OCI-M1 (cell line): ENCODE data around the gene VOPP1.
"Not testable (repeated sequence)": the region's sequence is repeated elsewhere in the genome, so short reads cannot be mapped to it uniquely, and the experiment has no call there.

Source experiments
- DNase-seq: peaks from one replicate; lab custom pipeline; 2025; lab: John Stamatoyannopoulos, UW

VOPP1 gene

DNA sequence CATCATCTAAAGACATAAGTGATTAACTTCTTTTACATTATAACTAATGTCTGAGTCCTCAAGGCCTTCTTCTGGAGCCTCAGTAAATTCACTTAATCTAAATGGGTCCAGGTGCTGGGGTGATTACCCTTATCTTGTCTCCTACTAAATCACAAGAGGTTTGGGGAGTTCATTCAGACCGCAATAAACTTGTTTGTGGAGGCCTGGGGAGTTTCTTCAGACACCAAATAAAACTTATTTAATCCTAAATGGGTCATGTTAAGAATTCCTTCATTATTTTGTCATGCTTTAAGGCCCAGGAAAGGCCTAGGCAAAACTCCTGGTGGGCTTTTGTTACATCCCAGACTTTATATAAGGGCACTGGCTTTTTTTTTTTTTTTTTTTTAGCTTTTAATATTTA is 62.1 kb downstream of the VOPP1 start:
- not testable (repeated sequence) for DNase-seq

GRCh38 chr7:55509322-55509721 is 63.0 kb downstream of the VOPP1 start:
- no peak for DNase-seq

DNA sequence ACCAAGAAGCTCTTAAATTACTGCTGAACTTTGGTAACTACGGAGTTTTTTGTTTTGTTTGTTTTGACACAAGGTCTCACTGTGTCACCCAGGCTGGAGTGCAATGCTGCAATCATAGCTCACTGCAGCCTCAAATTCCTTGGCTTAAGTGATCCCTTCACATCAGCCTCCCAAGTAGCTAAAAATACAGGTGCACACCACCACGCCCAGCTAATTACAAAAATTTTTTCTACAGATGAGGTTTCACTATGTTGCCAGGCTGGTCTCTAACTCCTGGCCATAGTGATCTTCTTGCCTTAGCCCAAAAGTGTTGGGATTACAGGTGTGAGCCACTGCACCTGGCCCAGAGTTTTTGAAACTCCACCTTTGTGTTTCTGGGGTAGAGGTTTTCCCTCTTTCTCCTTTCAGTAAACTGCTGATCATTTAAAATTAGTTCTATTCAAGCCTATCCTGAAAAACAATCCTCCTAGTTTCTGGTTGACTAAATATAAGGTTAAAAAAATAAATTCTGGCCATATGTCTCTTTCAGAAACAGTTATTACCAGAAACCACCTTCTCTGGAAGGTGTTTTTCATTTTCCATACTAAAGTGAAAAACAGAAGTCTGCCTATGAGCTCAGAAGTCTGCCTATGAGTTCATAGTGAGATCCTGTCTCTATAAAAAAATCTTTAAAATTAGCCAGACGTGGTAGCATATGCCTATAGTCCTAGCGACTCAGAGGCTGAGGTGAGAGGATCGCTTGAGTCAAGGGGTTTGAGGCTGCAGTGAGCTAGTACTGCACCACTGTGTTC is 63.9 kb downstream of the VOPP1 start:
- no peak for DNase-seq

- no peak for DNase-seq
These were observed 64.6 kb downstream of the VOPP1 start for GRCh38 chr7:55507743-55508142.

GRCh38 chr7:55504967-55505658 is 67.2 kb downstream of the VOPP1 start:
- no peak for DNase-seq

- no peak for DNase-seq
These were observed 68.0 kb downstream of the VOPP1 start for GRCh38 chr7:55504093-55504859.

DNA sequence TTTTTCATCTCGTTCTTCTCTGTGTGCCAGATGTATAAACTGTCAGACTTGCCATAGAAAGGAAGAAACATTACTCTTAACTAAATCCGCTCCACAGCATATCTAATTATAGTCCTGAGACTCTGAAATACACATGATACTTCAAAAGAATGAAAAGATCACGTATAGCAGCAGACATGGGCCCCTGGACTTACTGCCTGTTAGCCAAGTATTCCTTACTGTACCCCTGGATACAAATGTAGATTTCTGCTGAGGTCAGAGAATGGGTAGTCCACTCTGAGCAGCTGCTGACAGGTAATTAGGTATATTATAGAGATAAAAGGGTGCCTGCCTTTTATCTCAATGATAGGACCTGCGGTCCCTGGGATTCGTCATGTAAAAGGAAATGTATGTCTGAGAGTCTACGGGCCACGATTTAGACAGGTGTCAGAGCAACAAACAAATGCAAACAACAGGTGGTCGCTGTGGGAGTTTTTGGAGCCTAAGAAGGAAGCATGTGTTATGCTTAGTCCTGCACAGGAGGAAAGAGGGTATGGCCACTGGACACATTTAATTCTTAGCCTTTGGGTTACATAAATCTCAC is 69.4 kb downstream of the VOPP1 start:
- no peak for DNase-seq

GRCh38 chr7:55502124-55502857 is 70.0 kb downstream of the VOPP1 start:
- DNase-seq, result no peak

- DNase-seq, result no peak
These were observed 70.7 kb downstream of the VOPP1 start for GRCh38 chr7:55501611-55502010.

DNA sequence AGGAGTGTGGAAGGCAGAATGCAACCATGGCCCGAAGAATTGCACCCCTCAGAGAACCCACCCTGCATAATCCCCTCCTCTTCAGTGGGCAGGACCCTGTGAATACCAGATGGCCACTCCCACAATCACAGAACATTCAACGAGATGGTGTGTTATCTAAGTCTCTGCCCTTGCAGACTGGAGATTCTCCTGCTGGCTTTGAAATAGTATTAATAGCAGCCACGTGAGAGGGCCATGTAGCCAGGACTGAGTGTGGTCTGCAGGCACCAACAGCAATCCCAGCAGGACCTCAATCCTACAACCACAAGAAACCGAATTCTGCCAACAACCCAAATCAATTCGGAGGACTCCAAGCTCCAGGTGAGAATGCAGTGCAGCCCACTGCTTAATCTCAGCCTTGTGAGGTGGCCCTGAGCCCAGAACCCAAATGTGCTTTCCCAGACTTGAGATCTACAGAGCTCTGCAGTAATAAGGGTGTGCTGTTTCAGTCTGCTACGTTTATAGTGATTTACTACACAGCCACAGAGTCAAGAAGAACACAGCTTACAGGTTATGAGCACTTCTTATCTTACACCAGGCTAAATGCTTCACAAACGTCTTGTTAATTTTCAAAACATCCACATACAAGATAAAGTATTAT is 72.1 kb downstream of the VOPP1 start:
- no peak for DNase-seq

GRCh38 chr7:55499591-55499990 is 72.7 kb downstream of the VOPP1 start:
- no peak for DNase-seq

- DNase-seq, result no peak
These were observed 73.5 kb downstream of the VOPP1 start for GRCh38 chr7:55498770-55499169.

DNA sequence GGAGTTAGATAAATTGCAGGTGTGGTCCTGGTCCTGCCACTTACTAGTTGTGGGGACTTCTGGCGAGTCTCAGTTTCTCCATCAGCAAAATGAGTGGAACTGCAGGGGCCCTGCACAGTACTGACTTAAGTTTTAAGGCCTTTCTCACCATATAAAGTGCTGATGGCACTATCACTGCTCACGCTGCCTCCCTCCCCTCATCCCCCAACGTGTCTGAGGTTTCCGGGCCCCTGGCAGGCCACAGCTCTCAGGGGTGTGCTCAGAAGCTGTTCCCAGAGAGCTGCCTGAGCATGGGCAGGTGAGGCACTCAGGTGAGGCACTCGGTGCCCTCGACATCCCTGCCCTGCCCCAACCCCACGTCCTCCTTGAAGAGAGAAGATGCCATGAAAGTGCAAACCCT is 74.2 kb downstream of the VOPP1 start:
- DNase-seq, result no peak

DNA sequence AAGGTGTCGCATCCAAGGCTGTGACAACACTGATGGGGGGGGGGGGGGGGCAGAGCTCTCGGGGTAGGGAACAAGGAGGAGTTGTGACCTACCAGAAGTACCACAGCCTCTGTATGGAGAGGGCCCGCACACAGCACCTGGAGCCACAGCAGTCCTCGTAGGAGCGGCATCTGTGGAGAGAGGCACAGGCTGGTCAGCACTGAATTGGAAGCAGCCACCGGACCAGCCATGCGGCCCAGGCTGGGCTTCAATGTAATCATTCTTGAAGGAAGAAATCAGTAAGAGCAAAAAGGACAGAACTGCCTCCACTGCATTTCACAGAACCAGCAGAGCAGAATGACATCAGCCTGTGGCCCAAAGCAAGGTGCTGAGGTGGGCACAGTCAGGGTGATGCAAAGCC is 74.8 kb downstream of the VOPP1 start:
- no peak for DNase-seq

- DNase-seq, result no peak
These were observed 75.4 kb downstream of the VOPP1 start for GRCh38 chr7:55496906-55497305.

DNA sequence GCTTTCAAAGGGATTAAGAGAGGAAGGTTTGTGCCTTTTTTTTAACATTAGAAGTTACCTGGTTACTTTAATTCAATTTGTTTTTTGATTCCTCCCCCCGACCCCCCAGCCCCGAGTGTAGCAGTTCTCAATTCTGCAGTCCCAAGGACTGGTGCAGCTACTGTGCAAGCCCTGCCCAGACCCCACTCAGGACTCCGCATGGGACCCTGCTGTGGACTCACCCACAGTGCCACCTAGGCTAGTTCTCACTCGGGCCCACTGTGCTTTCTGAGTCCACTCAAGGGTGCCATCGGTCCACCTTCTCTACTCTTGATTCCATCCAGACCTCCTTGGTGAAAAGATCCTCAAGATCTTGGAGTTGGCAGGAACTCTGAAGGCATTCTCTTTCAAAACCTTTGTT is 77.4 kb downstream of the VOPP1 start:
- no peak for DNase-seq

- DNase-seq, result no peak
These were observed 78.9 kb downstream of the VOPP1 start for GRCh38 chr7:55493408-55493807.

GRCh38 chr7:55491346-55491745 is 81.0 kb downstream of the VOPP1 start:
- DNase-seq, result no peak

DNA sequence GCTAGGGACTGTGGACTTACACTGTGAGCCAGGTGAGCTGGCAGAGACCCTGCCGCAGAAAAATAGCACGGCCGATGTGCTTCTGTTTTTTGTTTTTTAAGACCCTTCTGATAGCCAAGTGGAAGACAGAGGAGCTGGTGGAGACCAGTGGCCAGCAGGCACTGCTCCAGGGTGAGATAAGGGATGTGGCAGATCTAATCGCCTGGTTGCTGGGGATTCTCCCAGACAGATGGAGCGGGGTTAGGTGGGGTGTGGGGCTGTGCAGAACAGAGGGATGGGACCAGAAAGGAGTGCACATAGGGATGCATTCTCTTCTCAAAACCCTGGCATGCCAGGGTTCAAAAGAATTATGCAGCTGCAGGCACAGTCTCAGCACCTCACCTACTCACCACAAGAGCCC is 82.2 kb downstream of the VOPP1 start:
- DNase-seq, result no peak

DNA sequence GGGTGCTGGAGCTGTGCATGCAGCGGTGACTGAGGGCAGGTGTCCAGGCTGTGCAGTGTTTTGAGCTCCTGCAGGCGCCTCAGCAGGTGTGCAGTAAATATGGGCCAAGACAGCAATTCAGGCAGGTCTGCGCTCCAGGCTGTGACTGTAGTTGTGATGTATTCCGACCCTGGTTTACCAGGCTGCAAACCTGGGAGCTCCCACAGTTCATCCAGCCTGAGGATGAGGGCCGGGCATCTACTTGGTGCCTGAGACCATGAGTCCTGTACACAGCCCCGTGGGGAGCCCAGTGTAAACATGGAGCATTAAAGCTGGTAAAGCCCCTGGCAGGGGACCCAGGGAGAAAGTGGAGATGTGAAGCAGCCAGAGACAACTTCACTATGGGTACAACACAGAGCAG is 82.8 kb downstream of the VOPP1 start:
- DNase-seq, result no peak

- DNase-seq, result no peak
These were observed 83.4 kb downstream of the VOPP1 start for GRCh38 chr7:55488804-55489340.
